ENCODE results near the gene HTR6.
"Not testable (repeated sequence)": the region's sequence is repeated elsewhere in the genome, so short reads cannot be mapped to it uniquely, and the experiment has no call there.

Gene HTR6

GRCh38 chr1:19639228-19639627 is 25.4 kb upstream of the HTR6 start:
- not testable (repeated sequence) for DNase-seq (ENCODE audit: low read depth)

- DNase-seq (ENCODE audit: low read depth) = no peak
Observed at GRCh38 chr1:19639999-19640362, 24.7 kb upstream of the HTR6 start.

DNA sequence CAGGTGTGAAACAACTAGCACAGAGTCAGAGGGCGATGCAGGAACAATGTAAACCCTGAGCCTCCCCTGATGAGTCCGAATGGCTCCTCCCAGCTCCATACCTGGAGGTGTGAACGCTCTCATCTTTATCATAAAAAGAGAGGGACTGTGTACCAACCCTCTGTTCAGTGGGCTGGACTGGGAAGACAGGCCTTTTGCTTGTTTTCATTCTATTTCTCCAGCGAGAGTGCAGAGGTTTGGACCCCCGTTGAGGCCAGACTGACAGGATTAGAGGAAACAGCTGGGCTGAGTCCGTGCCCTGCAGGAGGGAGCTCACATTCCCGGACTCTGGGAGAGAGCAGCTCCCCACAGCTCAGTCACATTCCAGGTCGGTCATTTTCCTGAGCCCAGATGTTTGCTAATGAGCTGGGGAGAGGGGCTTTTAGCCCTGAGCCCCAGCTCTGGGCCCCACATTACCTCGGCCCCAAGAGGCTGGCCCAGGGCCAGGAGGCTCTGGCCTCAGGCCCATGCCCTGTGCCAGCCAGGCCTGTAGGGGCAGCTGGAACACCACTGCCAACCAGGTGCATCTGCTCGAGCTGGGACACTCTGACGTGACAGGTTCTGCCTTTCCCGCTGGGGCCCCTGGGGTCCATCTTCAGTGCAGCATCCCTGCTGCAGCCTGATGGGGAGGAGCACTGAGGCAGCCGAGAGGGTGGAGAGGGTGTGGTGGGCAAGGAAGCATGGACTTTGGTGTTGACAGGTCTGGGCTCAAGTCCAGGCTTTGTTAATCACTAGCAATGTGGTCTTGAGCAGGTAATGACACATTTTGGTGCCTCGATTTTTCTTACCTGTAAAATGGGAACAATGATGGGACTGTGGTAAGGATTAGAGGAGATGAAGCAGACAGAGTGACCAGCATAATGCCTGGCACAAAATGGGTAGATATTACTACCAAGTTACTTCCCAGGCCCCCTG is 24.0 kb upstream of the HTR6 start:
- DNase-seq (ENCODE audit: low read depth) = no peak

GRCh38 chr1:19643121-19643520 is 21.6 kb upstream of the HTR6 start:
- DNase-seq (ENCODE audit: low read depth) = no peak

GRCh38 chr1:19643602-19644394 is 20.9 kb upstream of the HTR6 start, which contains the start of gene NBL1:
NBL1 (plus strand) TSS chr1:19644311; CDS start chr1:19655031, 10,720 bp downstream.
- peak; percentile 62 for DNase-seq (ENCODE audit: low read depth)

DNA sequence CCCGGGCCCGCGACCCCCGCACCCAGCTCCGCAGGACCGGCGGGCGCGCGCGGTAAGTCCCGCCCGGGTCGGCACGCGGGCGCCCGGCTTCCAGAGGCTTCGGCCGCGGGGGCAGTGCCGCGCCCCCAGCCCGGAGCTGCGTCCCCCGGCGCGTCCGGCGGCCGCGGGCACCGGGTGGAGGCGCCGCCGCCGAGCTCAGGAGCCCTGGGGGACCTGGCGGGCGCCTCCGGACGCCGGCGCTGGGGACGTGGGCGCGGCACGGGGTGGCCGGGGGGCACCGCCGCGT is 20.3 kb upstream of the HTR6 start:
- DNase-seq (ENCODE audit: low read depth) = no peak

- DNase-seq (ENCODE audit: low read depth) = no peak
Observed at GRCh38 chr1:19644681-19645410, 19.8 kb upstream of the HTR6 start.

DNA sequence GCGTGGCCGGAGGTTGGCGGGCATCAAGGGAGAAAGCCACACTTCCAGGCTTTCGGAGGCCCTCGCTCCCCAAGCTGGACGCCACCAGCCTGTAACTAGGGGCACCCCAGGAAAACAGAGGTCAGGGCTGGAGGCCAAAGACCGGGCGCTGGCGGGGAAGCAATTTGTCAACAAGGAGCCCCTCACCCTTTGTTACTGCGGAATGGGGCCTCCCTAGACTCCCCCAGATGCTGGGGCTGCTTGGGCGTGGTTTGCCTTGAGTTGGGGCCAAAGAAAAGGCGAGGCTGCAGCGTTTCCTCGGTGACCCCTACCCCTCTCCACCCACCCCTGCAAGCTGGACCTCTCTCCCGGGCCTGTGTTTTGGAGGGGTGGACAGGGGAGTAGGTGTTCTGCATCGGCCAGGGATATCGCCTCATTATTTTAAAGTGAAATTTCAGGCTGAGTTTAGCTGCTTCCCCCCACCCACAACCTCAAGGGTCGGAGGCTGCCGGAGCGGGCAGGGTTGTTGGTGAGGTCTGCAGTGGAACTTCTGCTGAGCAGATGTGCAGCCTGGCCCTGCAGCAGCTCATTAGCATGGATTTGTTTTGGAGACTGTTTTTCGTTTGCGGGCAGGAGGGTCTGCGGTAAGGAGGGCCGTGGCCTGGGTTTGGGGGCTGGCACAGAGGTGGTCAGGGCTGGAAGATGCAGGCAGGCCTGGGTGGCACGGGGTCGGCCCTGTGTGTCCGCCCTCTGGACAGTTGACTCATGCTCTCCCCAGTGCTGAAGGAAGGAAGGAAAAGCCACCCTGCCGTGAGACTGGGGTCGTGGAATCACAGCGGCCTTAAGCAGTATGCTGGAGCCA is 19.0 kb upstream of the HTR6 start:
- no peak for DNase-seq (ENCODE audit: low read depth)

DNA sequence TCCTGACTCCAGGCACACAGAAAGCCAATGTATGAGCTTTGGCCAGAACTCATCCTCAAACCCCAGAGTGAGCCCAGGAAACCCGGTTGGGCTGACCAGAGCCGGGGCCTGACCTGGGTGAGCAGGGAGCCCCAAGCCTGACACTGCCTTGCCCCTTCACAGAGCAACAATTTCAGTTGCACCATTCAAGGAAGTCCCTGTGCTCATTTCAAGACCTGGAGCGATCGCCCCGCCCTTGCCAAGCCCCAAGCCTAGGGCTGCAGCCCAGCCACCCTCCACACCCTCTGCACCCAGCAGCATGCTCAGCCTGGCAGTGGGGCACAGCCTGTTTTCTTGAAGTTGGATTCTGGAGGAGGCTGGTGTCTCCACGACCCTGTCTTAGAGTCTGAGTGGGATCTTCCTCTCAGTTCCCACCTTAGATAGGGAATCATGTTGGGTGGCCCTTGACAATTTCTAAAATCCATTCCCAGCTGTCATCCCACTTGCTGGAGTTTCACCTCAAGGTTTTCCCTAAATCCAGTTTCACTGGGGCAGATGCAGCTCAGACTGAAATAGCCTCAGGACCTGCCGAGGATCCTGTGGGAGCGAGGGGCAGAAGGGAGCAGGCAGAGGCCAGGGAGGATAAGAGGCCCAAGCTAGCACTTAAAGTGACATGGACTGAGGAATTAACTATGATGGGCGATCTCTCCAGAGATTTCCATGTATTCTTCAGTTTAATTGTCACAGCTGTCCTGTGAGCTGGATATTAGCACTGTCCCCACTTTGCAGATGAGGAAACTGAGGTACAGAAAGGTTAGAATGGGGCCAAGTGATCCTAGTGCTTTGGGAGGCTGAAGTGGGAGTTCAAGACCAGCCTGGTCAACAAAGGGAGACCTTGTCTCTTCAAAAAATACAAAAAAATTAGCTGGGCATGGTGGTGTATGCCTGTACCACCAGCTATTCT is 18.0 kb upstream of the HTR6 start:
- DNase-seq (ENCODE audit: low read depth) = no peak

GRCh38 chr1:19647643-19648042 is 17.0 kb upstream of the HTR6 start:
- no peak for DNase-seq (ENCODE audit: low read depth)

- DNase-seq (ENCODE audit: low read depth) = no peak
Observed at GRCh38 chr1:19648239-19648638, 16.4 kb upstream of the HTR6 start.

DNA sequence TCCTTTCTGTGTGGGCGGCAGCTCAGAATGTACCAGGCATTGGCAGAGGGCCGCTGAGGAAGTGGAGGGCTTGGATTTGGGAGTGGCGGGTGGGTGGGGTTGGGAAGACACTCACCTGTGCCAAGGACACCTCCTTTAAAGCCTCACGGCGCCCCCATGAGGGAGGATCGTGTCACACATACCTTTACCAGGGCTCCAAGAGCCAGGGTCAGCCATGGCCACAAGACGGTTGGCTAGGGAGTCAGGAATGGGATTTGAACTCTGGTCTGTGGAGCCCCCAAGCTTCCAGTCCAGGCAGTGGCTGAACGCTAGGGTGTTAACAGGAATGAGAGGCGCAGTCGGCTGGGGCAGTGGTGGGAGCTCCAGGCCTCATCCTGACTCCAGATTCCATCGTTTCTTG is 16.0 kb upstream of the HTR6 start:
- DNase-seq (ENCODE audit: low read depth) = no peak

- no peak for DNase-seq (ENCODE audit: low read depth)
Observed at GRCh38 chr1:19650416-19651140, 14.1 kb upstream of the HTR6 start.

GRCh38 chr1:19651141-19651737 is 13.4 kb upstream of the HTR6 start:
- DNase-seq (ENCODE audit: low read depth) = peak; percentile 32

- no peak for DNase-seq (ENCODE audit: low read depth)
Observed at GRCh38 chr1:19654386-19654785, 10.3 kb upstream of the HTR6 start.

DNA sequence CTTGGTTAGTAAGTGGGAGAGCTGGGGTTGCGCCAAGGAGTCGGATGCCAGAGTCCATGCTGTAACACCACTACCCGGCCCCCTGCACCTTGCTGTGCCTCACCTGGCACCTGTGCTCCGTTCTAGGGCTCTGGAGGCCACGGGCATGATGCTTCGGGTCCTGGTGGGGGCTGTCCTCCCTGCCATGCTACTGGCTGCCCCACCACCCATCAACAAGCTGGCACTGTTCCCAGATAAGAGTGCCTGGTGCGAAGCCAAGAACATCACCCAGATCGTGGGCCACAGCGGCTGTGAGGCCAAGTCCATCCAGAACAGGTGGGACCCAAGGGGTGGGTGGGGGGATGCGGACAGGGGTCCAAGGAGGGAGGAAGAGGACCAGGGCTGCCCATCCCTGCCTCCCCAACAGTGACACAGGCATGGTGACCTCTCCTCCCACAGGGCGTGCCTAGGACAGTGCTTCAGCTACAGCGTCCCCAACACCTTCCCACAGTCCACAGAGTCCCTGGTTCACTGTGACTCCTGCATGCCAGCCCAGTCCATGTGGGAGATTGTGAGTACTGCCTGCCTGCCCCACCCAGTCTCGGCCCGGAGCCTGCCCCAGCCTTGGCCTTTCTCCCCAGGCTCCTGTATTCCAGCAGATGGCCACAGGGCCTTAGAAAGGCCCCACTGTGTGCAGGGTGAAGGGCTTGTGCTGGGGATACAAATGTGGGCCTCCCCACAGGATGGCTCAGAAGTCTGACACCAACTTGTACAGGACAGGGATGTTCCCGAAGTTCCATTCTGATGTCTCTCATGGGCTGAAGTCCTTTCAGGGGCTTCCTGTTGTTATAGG is 9.6 kb upstream of the HTR6 start:
- no peak for DNase-seq (ENCODE audit: low read depth)

DNA sequence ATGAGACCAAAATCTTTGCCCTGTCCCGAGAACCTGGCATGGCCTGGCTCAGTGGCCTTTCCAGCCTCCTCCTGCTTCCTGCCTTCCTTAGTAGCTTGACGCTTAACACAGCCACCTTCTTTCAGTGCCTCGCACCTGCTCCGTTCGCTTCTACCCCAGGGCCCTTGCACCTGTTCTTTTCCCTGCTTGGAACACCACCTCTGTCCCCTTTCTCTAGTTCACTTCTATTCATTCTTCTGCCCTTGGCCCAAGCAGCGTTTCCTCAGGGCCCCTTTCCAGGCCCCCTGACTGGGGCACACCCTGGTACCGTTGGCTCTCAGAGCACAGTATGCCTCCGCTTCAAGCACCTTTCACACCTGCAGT is 9.0 kb upstream of the HTR6 start:
- no peak for DNase-seq (ENCODE audit: low read depth)

DNA sequence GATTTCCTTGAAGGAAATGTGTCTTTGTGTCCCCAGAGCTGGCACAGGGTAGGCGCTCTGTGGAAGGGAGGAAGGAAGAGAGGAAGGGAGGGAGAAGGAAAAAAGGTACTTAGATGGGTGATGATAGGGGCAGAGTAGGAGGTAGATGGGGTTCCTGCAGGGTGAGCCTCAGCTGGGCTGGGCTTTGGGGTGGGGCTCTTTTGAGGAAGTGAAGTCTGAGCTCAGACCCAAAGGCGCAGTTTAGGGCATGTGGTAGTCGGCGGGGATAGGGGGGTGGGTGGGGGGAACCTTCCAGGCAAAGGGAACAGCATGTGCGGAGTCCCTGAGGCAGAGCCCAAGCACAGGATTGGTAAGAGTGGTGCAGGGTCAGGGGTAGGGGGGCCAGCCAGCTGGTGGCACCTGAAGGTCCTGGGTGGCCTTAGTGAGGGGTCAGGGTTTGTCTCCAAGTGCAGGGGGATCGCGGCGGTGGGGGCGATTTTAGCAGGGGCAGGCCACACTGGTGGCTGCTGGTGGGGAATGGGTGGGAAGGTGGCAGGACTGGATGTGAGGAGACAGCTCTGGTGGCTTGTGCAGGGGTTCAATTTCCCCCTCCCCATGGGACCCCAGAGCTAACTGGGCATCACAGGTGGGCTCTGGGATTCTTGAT is 8.4 kb upstream of the HTR6 start:
- DNase-seq (ENCODE audit: low read depth) = no peak
